Measurements from ENCODE around the gene C4BPB. TPM values are rescaled to one million over a fixed set of nuclear protein-coding genes. Genes with fewer than 3 reads are reported as not detected.

The C4BPB gene
- total and polyA plus RNA-seq, 2 of the 4 experiments (the other 2 are of a cell fraction) = not detected

GRCh38 chr1:207085887-207086286 is 2.8 kb upstream of the C4BPB start:
- in situ Hi-C loops (cut with MboI; ENCODE audit: low sequenced_read_pairs) (no loop called here), dilution Hi-C loops (cut with HindIII; ENCODE audit: low sequenced_read_pairs, unreplicated experiment) (no loop called here), intact Hi-C loops (cut with micrococcal nuclease) (loop anchor here (2.0 kb wide), 1 partner anchor 237 kb away; no protein-coding TSS in a partner anchor)
- BruUV-seq (replicated peaks) = no TSS peak
- no peak for DNase-seq
- Histone ChIP-seq H3K36me3 (ENCODE audit: control insufficient read depth, insufficient read depth, low read length) (no peaks in the 10 kb centered on the region), H3K79me1 (ENCODE audit: low read depth in 1 of 2, low read length in 2 of 2) (no peaks in the 10 kb centered on the region), H3K9me1 (ENCODE audit: insufficient read depth, low read length) (no peaks in the 10 kb centered on the region), H3K27me3 (ENCODE audit: control insufficient read depth, insufficient read depth, low read length) (peaks cover 13% of the 10 kb centered on the region), H3K4me1 (ENCODE audit: control insufficient read depth, insufficient read depth, low read length) (no peaks in the 10 kb centered on the region), H2AK5ac (ENCODE audit: low read depth, low read length) (no peak overlapping the region), H2BK20ac (ENCODE audit: low read depth, low read length) (no peak overlapping the region), H3K18ac (ENCODE audit: low read depth, low read length) (no peak overlapping the region), H3K14ac (replicated peaks; ENCODE audit: low read depth, low read length) (no peak overlapping the region), H3K27ac (ENCODE audit: insufficient read depth, low read length) (no peak overlapping the region), H3K4me3 (ENCODE audit: insufficient read depth, low read depth, low read length) (no peak overlapping the region), H3K4me2 (ENCODE audit: low read depth, low read length) (no peak overlapping the region), H3K56ac (ENCODE audit: extremely low read depth, insufficient read depth, low read length) (no peak overlapping the region), H3K4ac (ENCODE audit: low read depth, low read length) (no peak overlapping the region), H2BK5ac (ENCODE audit: low read depth, low read length, poor library complexity, severe bottlenecking) (no peak overlapping the region), H3K23ac (ENCODE audit: low read depth, low read length) (no peak overlapping the region), H2AK9ac (replicated peaks; ENCODE audit: low read depth, low read length, poor library complexity) (no peak overlapping the region), H4K20me1 (ENCODE audit: insufficient read depth, low read length) (no peaks in the 10 kb centered on the region), H2BK120ac (ENCODE audit: low read depth, low read length) (no peak overlapping the region), H2BK15ac (ENCODE audit: low read depth, low read length) (no peak overlapping the region), H4K8ac (ENCODE audit: low read depth in 2 of 2, low read length in 2 of 2) (no peak overlapping the region), H4K91ac (ENCODE audit: insufficient read depth, low read depth, low read length) (no peak overlapping the region), H2AFZ (replicated peaks; ENCODE audit: low read length, poor library complexity) (no peak overlapping the region), H4K5ac (ENCODE audit: low read depth, low read length) (no peak overlapping the region), H3K9me3 (ENCODE audit: control insufficient read depth, insufficient read depth, low read length) (no peaks in the 10 kb centered on the region), H3K9ac (ENCODE audit: low read depth, low read length) (no peak overlapping the region)
- no peak for TF ChIP-seq MXI1 (IDR thresholded peaks at IDR 0.05; ENCODE audit: borderline replicate concordance, low read depth, low read length)
- no peak for TF ChIP-seq CEBPB (IDR thresholded peaks at IDR 0.05; ENCODE audit: low read depth, low read length)
- TF ChIP-seq CHD1 (IDR thresholded peaks at IDR 0.05; ENCODE audit: low read depth, low read length) = no peak
- no peak for TF ChIP-seq RAD21 (IDR thresholded peaks at IDR 0.05; ENCODE audit: low read length)
- no peak for TF ChIP-seq FOS (IDR thresholded peaks at IDR 0.05; ENCODE audit: low read depth, low read length)
- TF ChIP-seq BHLHE40 (IDR thresholded peaks at IDR 0.05; ENCODE audit: low read depth, low read length) = no peak
- TF ChIP-seq POLR2A (IDR thresholded peaks at IDR 0.05; ENCODE audit: low read depth, low read length) = no peak
- TF ChIP-seq CTCF (conservative IDR thresholded peaks at IDR 0.05; ENCODE audit: low read depth, low read length) = no peak
- TF ChIP-seq RFX5 (IDR thresholded peaks at IDR 0.05; ENCODE audit: low read depth, low read length) = no peak
- TF ChIP-seq ELK1 (IDR thresholded peaks at IDR 0.05; ENCODE audit: borderline replicate concordance, low read depth, low read length) = no peak
- TF ChIP-seq SMC3 (IDR thresholded peaks at IDR 0.05; ENCODE audit: low read depth, low read length) = no peak
- TF ChIP-seq NFE2L2 (IDR thresholded peaks at IDR 0.05; ENCODE audit: low read depth, low read length) = no peak
- no peak for TF ChIP-seq MAFK (IDR thresholded peaks at IDR 0.05; ENCODE audit: low read depth, low read length)
- TF ChIP-seq RCOR1 (IDR thresholded peaks at IDR 0.05; ENCODE audit: insufficient replicate concordance, low read length) = no peak
- TF ChIP-seq MAZ (IDR thresholded peaks at IDR 0.05; ENCODE audit: borderline replicate concordance, low read depth, low read length) = no peak
- no peak for TF ChIP-seq USF2 (IDR thresholded peaks at IDR 0.05; ENCODE audit: low read depth, low read length)
- CTCF ChIA-PET = interaction anchor here (2.9 kb wide), 1 partner anchor 319 kb away, joined by 13 read pairs; no protein-coding TSS in a partner anchor
- POLR2A ChIA-PET (ENCODE audit: unreplicated experiment) = no interaction called here
- no peak for ATAC-seq (ENCODE audit: low read depth)
- WGBS, 2 experiments (ENCODE audit: extremely low coverage in 2 of 2, insufficient read length in 1 of 2) = no CpG with 5 or more reads among the region's 3 CpGs
